Stomach (tissue), 9 donors: ENCODE measurements around the gene FAM32A. TPM values are rescaled to one million over a fixed set of nuclear protein-coding genes. Genes with fewer than 3 reads are reported as not detected.

Experiments used
- DNase-seq, 2 donors: peaks; one replicate each; pipeline versions ENCODE4 v3.0.0 to v3.0.0-alpha.2; 2013 to 2019
- H3K27ac ChIP-seq, 5 donors: fragments of 200-600 bp in 4 of 5; sonication (generic) in 4 of 5; one replicate each; pipeline ENCODE4 v1.5.1; 2013 to 2019; ENCODE audit warnings: mild to moderate bottlenecking in 1 of 5, moderate library complexity in 1 of 5
- H3K27me3 ChIP-seq, 3 donors: fragments of 200-600 bp; sonication (generic); one replicate each; pipeline ENCODE4 v1.5.1; 2017 to 2019; ENCODE audit warnings: mixed run types in 1 of 3
- H3K36me3 ChIP-seq, 4 donors: fragments of 200-600 bp; sonication (generic); 1 replicate in 3 of 4; 2 replicates in 1 of 4; pipeline ENCODE4 v1.5.1; 2016 to 2019
- H3K4me1 ChIP-seq, 4 donors: fragments of 200-600 bp; sonication (generic); one replicate each; pipeline ENCODE4 v1.5.1; 2016 to 2019
- H3K4me3 ChIP-seq, 4 donors: fragments of 200-600 bp; sonication (generic) in 3 of 4; one replicate each; pipeline ENCODE4 v1.5.1; 2016 to 2019; ENCODE audit warnings: mild to moderate bottlenecking in 1 of 4
- H3K9me3 ChIP-seq, 4 donors: fragments of 200-600 bp; sonication (generic); one replicate each; pipeline ENCODE4 v1.5.1; 2016 to 2019
- CTCF ChIP-seq, 7 experiments: fragments of 450-650 bp in 4 of 7; fragments of 200-600 bp in 3 of 7; sonication (generic) in 3 of 7; IDR thresholded peaks; one replicate each; pipeline ENCODE4 v1.5.1; 2016 to 2019; ENCODE audit warnings: antibody characterized with exemption in 7 of 7, control low read depth in 2 of 7, mild to moderate bottlenecking in 1 of 7
- EP300 ChIP-seq: sonication (generic); formaldehyde crosslinking; IDR thresholded peaks from one replicate; pipeline ENCODE4 v1.6.1; 2017; ENCODE audit warnings: antibody characterized with exemption
- POLR2A ChIP-seq, 4 donors: fragments of 450-650 bp; IDR thresholded peaks; one replicate each; pipeline ENCODE4 v1.6.1; 2016; ENCODE audit warnings: antibody characterized with exemption in 4 of 4, control low read depth in 2 of 4, mild to moderate bottlenecking in 1 of 4, moderate library complexity in 1 of 4
- POLR2AphosphoS5 ChIP-seq, 3 donors: sonication (generic); formaldehyde crosslinking; IDR thresholded peaks; one replicate each; pipeline ENCODE4 v1.6.1; 2016; ENCODE audit warnings: antibody characterized with exemption in 3 of 3
- WGBS, 5 donors: extraction: QIAGEN DNeasy Blood & Tissue Kit in 3 of 5; methylation state at CpG; one replicate each; pipeline versions ENCODE4 v1.1.5 to v1.1.7; 2013 to 2018; 5-methylcytosine and 5-hydroxymethylcytosine counted together
- intact Hi-C: fragments of 100-400 bp; cut with DNase I; formaldehyde crosslinking; loops from one replicate; pipeline ENCODE4 v1.15.1; 2023; ENCODE audit warnings: low total_unique reads
- polyA plus RNA-seq, 3 donors: library from polyadenylated mRNA; stranded (reverse); fragments of 200-250 nt; gene quantifications; one replicate each; pipeline ENCODE4 v1.2.3, GENCODE V29; 2013
- total RNA-seq, 5 donors: library from RNA; depleted of rRNA; stranded (reverse); fragments of >200 nt; gene quantifications; one replicate each; pipeline versions ENCODE4 v1.1.0 to v1.2.3, GENCODE V29; 2014 to 2016
- donor health status: healthy with polysubstance abuse.
- donor health status: Bipolar disorder and iron deficiency.
- donor health status: healthy.

The FAM32A gene
- total and polyA plus RNA-seq, 8 donors, result 8.2 to 175 (median 89.3) TPM

GRCh38 chr19:16224293-16225045 lies 39.3 kb downstream of the FAM32A start:
- peaks cover 82 to 100% (median 99%) of the 10 kb centered on the region in 4 donors for H3K36me3 ChIP-seq

GRCh38 chr19:16225279-16226183 lies 40.3 kb downstream of the FAM32A start:
- peak in 1 of 2 donors; percentile 2 for DNase-seq

More at GRCh38 chr19:16224293-16225045, 39.3 kb downstream of the FAM32A start:
- no peak overlapping the region for H3K4me3 ChIP-seq
- H3K9me3 ChIP-seq, result peaks cover 14 to 32% (median 24%) of the 10 kb centered on the region in 4 donors
- TF ChIP-seq POLR2A (IDR thresholded peaks at IDR 0.05), result no peak
- no peak for TF ChIP-seq EP300
- TF ChIP-seq POLR2AphosphoS5 (IDR thresholded peaks at IDR 0.05), result no peak
- no peak for TF ChIP-seq CTCF (IDR thresholded peaks at IDR 0.05)
- no peaks in the 10 kb centered on the region for H3K27me3 ChIP-seq
- H3K4me1 ChIP-seq, result no peaks in the 10 kb centered on the region
- WGBS, 5 donors, result 77 to 91% (median 89%) methylated on average over 13 to 32 of the region's 32 CpGs
- DNase-seq, result peak in 1 of 2 donors; percentile 1
- intact Hi-C loops, result no loop called here
- no peak overlapping the region for H3K27ac ChIP-seq

GRCh38 chr19:16226184-16226591 lies 41.0 kb downstream of the FAM32A start:
- Histone ChIP-seq H3K9me3 (peaks cover 2 to 15% (median 7%) of the 10 kb centered on the region in 4 donors), H3K4me3 (no peak overlapping the region), H3K27ac (no peak overlapping the region), H3K36me3 (peaks cover 80 to 99% (median 97%) of the 10 kb centered on the region in 4 donors), H3K4me1 (no peaks in the 10 kb centered on the region), H3K27me3 (no peaks in the 10 kb centered on the region)
- peak in 1 of 2 donors; percentile 4 for DNase-seq
- TF ChIP-seq CTCF (IDR thresholded peaks at IDR 0.05) (no peak), POLR2AphosphoS5 (IDR thresholded peaks at IDR 0.05) (no peak), EP300 (no peak), POLR2A (IDR thresholded peaks at IDR 0.05) (no peak)
- intact Hi-C loops, result no loop called here
- WGBS, 5 donors, result 94 to 99% (median 96%) methylated on average over 9 to 16 of the region's 16 CpGs

More at GRCh38 chr19:16225279-16226183, 40.3 kb downstream of the FAM32A start:
- H3K27ac ChIP-seq, result no peak overlapping the region
- H3K9me3 ChIP-seq, result peaks cover 8 to 22% (median 14%) of the 10 kb centered on the region in 4 donors
- 90 to 96% (median 93%) methylated on average over 11 to 21 of the region's 21 CpGs for WGBS, 5 donors
- intact Hi-C loops, result no loop called here
- TF ChIP-seq CTCF (IDR thresholded peaks at IDR 0.05) (no peak), POLR2AphosphoS5 (IDR thresholded peaks at IDR 0.05) (no peak), POLR2A (IDR thresholded peaks at IDR 0.05) (no peak), EP300 (no peak)
- no peaks in the 10 kb centered on the region for H3K27me3 ChIP-seq
- H3K36me3 ChIP-seq, result peaks cover 82 to 100% (median 99%) of the 10 kb centered on the region in 4 donors
- H3K4me3 ChIP-seq, result no peak overlapping the region
- H3K4me1 ChIP-seq, result no peaks in the 10 kb centered on the region
